ENCODE data around the gene NR3C1. TPM values are rescaled to one million over a fixed set of nuclear protein-coding genes. Genes with fewer than 3 reads are reported as not detected.

The NR3C1 gene
- total RNA-seq, 2 experiments from 2014 or later = 54.9 to 55.5 TPM

DNA sequence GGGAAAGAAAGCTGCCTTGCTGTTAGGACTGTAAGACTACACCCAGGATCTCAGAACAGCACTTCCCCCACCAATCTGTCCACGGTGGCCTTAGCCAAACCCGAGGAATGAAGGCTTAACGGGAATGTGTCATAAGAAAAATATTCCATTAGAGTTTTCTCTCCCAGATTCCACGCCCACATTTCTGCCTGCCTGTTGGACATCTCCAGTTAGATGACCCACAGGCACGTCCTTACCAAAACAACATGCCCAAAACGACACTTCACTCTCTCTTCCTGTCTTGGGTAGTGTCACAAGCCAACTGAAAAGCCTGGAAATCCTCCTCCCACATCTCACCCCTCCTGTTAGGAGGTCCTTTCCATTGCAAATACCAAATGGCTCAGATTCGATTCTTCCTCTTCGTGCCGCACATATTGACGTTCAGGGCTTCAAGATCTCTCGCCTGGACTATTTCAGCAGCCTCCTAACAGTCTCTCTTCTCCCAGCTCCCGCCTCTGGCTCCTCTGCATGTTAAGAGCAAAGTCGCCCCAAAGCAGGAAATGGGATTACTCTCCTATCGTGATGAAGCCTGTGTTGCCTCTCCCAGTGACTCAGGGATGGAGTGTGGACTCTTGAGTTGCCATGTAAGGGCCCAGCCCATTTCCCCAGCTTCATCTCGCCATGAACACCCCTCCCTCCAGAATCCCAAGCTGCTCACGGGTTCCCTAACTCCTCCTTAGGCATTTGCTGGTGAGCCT is 159.3 kb downstream of the NR3C1 start:
- H3K9me3 Mint-ChIP-seq (ENCODE audit: insufficient read depth) = no peaks in the 10 kb centered on the region
- ATAC-seq (no peak), DNase-seq (no peak)
- H3K4me3 Mint-ChIP-seq = no peak overlapping the region
- ChIA-PET CTCF (no interaction called here), POLR2A (no interaction called here)
- peaks cover 2% of the 10 kb centered on the region for H3K27me3 Mint-ChIP-seq (ENCODE audit: low read depth)
- no peaks in the 10 kb centered on the region for H3K4me1 Mint-ChIP-seq (ENCODE audit: low read depth)
- no peaks in the 10 kb centered on the region for H3K36me3 Mint-ChIP-seq (ENCODE audit: low read depth)
- H3K27ac Mint-ChIP-seq = no peak overlapping the region

GRCh38 chr5:143243103-143243502 is 160.4 kb downstream of the NR3C1 start:
- DNase-seq (no peak), ATAC-seq (no peak)
- Mint-ChIP-seq H3K9me3 (ENCODE audit: insufficient read depth) (no peaks in the 10 kb centered on the region), H3K27me3 (ENCODE audit: low read depth) (peaks cover 2% of the 10 kb centered on the region), H3K36me3 (ENCODE audit: low read depth) (no peaks in the 10 kb centered on the region), H3K4me1 (ENCODE audit: low read depth) (no peaks in the 10 kb centered on the region), H3K27ac (no peak overlapping the region), H3K4me3 (no peak overlapping the region)
- ChIA-PET POLR2A (no interaction called here), CTCF (no interaction called here)

DNA sequence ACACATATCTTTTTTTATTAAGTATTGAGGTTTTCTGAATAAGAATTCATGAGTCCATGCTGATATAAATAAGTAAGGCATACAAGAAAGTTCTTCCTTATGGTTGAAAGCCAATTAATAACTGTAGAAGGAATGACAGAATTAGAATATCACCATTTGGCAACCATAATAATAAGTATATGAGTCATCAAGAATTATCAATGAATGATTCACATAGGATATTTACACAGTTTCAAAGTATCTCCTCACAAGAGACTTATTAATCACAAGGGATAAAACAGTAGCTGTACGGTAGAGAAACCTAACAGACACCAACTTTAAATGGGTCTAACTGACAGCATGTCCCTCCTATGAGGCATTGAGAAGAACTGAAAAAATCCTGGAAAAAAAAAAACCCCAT is 161.6 kb downstream of the NR3C1 start:
- Mint-ChIP-seq H3K4me1 (ENCODE audit: low read depth) (no peaks in the 10 kb centered on the region), H3K36me3 (ENCODE audit: low read depth) (no peaks in the 10 kb centered on the region), H3K27me3 (ENCODE audit: low read depth) (no peaks in the 10 kb centered on the region), H3K4me3 (no peak overlapping the region), H3K27ac (no peak overlapping the region), H3K9me3 (ENCODE audit: insufficient read depth) (no peaks in the 10 kb centered on the region)
- ChIA-PET POLR2A (interaction anchor here (0.6 kb wide), 1 partner anchor 89 kb away, joined by 3 read pairs; no protein-coding TSS in a partner anchor), CTCF (no interaction called here)
- ATAC-seq (no peak), DNase-seq (no peak)

DNA sequence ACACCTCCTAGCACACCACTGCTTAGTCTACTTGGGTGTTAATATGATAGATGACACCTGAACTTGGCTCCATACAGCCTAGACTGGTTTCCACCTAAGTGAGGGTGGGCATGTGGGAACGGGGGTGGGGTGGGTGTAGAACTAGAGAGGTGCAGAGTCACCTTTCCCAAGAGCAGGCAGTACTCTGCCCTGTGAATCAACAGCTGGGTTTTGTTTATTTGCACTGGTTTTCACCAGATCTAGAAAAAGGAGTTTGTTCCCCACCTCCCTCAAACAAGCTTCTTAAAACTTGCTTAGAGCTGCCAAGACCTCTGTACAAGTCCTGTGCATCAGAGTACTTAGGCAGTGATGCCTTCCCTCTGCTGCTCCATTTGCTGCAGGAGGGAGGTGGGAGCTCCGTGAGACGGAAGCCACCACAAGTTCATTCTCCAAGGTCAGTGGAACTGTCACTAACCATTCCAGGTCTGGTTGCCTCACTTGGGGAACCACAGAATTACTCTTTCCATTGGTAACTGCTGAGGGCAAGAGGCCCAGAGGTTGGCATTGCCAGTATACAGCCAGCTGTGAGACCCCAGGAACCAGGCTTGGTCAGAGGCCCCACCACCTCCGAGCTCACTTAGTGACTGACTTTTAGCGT is 163.5 kb downstream of the NR3C1 start:
- Mint-ChIP-seq H3K9me3 (ENCODE audit: insufficient read depth) (no peaks in the 10 kb centered on the region), H3K36me3 (ENCODE audit: low read depth) (no peaks in the 10 kb centered on the region), H3K4me1 (ENCODE audit: low read depth) (no peaks in the 10 kb centered on the region), H3K27ac (no peak overlapping the region), H3K4me3 (no peak overlapping the region), H3K27me3 (ENCODE audit: low read depth) (no peaks in the 10 kb centered on the region)
- ATAC-seq (no peak), DNase-seq (no peak)
- CTCF ChIA-PET = no interaction called here
- POLR2A ChIA-PET = interaction anchor here (1.1 kb wide), 1 partner anchor 18 kb away, joined by 5 read pairs; no protein-coding TSS in a partner anchor

DNA sequence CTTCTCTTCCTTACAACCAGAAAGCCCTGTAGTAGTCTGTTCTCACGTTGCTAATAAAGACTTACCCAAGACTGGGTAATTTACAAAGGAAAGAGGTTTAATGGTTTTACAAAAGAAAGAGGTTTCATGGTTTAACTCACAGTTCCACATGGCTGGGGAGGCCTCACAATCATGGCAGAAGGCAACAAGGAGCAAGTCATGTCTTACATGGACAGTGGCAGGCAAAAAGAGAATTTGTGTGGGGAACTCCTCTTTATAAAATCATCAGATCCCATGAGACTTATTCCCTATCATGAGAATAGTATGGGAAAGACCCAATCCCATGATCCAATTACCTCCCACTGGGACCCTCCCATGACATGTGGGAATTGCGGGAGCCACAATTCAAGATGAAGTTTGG is 164.9 kb downstream of the NR3C1 start:
- no peaks in the 10 kb centered on the region for H3K36me3 Mint-ChIP-seq (ENCODE audit: low read depth)
- H3K4me3 Mint-ChIP-seq = no peak overlapping the region
- CTCF ChIA-PET = no interaction called here

GRCh38 chr5:143237664-143238063 is 165.8 kb downstream of the NR3C1 start:
- H3K36me3 Mint-ChIP-seq (ENCODE audit: low read depth) = no peaks in the 10 kb centered on the region
- H3K9me3 Mint-ChIP-seq (ENCODE audit: insufficient read depth) = no peaks in the 10 kb centered on the region
- ChIA-PET CTCF (no interaction called here), POLR2A (no interaction called here)
- H3K4me3 Mint-ChIP-seq = no peak overlapping the region
- DNase-seq = no peak
- ATAC-seq = no peak
- no peaks in the 10 kb centered on the region for H3K4me1 Mint-ChIP-seq (ENCODE audit: low read depth)
- H3K27me3 Mint-ChIP-seq (ENCODE audit: low read depth) = no peaks in the 10 kb centered on the region
- H3K27ac Mint-ChIP-seq = no peak overlapping the region

More for the DNA sequence above, 164.9 kb downstream of the NR3C1 start:
- ATAC-seq (no peak), DNase-seq (no peak)
- Mint-ChIP-seq H3K27me3 (ENCODE audit: low read depth) (no peaks in the 10 kb centered on the region), H3K4me1 (ENCODE audit: low read depth) (no peaks in the 10 kb centered on the region), H3K27ac (no peak overlapping the region), H3K9me3 (ENCODE audit: insufficient read depth) (no peaks in the 10 kb centered on the region)
- POLR2A ChIA-PET = no interaction called here

- ChIA-PET POLR2A (no interaction called here), CTCF (no interaction called here)
- H3K4me3 Mint-ChIP-seq = no peak overlapping the region
- no peaks in the 10 kb centered on the region for H3K9me3 Mint-ChIP-seq (ENCODE audit: insufficient read depth)
- ATAC-seq (no peak), DNase-seq (no peak)
- no peak overlapping the region for H3K27ac Mint-ChIP-seq
- no peaks in the 10 kb centered on the region for H3K4me1 Mint-ChIP-seq (ENCODE audit: low read depth)
- H3K36me3 Mint-ChIP-seq (ENCODE audit: low read depth) = no peaks in the 10 kb centered on the region
- no peaks in the 10 kb centered on the region for H3K27me3 Mint-ChIP-seq (ENCODE audit: low read depth)
Measured at GRCh38 chr5:143236682-143237081, 166.8 kb downstream of the NR3C1 start.

GRCh38 chr5:143235423-143235822 is 168.1 kb downstream of the NR3C1 start:
- no peak overlapping the region for H3K27ac Mint-ChIP-seq

DNA sequence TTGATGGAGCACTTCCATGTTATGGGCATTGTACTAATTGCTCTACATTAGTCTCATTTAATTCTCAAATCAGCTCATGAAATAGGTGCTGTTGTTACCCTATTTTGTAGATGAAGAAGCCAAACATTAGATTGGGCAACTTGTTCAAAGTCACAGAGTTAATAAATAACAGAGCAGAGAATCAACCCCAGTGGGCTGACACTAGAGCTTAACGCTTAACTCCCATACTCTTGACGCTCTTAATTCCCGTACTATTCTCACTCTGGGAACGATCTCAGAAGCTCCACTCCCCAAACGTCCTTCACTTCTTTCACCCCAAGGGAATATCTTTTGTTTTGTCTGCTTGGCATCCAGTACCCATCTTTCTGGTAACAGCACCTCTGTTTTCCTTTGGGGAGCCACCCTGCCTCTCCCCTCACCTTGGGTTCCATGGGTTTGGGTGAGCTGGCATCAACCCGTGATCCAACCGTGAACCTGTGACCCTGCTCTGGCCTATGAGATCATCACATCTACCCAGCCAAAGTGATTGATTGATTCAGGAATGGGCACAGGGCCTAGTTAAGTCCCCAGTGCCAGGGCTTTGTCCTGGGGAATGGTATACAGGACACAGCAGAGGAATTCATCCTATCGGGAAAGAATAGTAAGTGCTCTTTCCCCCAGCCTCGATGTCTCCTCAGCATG is 169.2 kb downstream of the NR3C1 start:
- ATAC-seq (no peak), DNase-seq (no peak)
- CTCF ChIA-PET = no interaction called here
- no peaks in the 10 kb centered on the region for H3K36me3 Mint-ChIP-seq (ENCODE audit: low read depth)
- no peaks in the 10 kb centered on the region for H3K9me3 Mint-ChIP-seq (ENCODE audit: insufficient read depth)
- H3K4me1 Mint-ChIP-seq (ENCODE audit: low read depth) = peaks cover 20% of the 10 kb centered on the region
- no peak overlapping the region for H3K27ac Mint-ChIP-seq
- no peaks in the 10 kb centered on the region for H3K27me3 Mint-ChIP-seq (ENCODE audit: low read depth)
- POLR2A ChIA-PET = no interaction called here
- no peak overlapping the region for H3K4me3 Mint-ChIP-seq

More at GRCh38 chr5:143235423-143235822, 168.1 kb downstream of the NR3C1 start:
- DNase-seq (no peak), ATAC-seq (no peak)
- POLR2A ChIA-PET = no interaction called here
- Mint-ChIP-seq H3K4me3 (no peak overlapping the region), H3K9me3 (ENCODE audit: insufficient read depth) (no peaks in the 10 kb centered on the region), H3K36me3 (ENCODE audit: low read depth) (no peaks in the 10 kb centered on the region), H3K4me1 (ENCODE audit: low read depth) (peaks cover 9% of the 10 kb centered on the region), H3K27me3 (ENCODE audit: low read depth) (no peaks in the 10 kb centered on the region)
- CTCF ChIA-PET = no interaction called here

GRCh38 chr5:143233031-143233430 is 170.5 kb downstream of the NR3C1 start:
- DNase-seq = no peak
- H3K27me3 Mint-ChIP-seq (ENCODE audit: low read depth) = no peaks in the 10 kb centered on the region
- H3K36me3 Mint-ChIP-seq (ENCODE audit: low read depth) = no peaks in the 10 kb centered on the region
- no peak for ATAC-seq
- POLR2A ChIA-PET = no interaction called here
- CTCF ChIA-PET = no interaction called here
- no peak overlapping the region for H3K4me3 Mint-ChIP-seq
- H3K9me3 Mint-ChIP-seq (ENCODE audit: insufficient read depth) = no peaks in the 10 kb centered on the region
- no peak overlapping the region for H3K27ac Mint-ChIP-seq
- peaks cover 27% of the 10 kb centered on the region for H3K4me1 Mint-ChIP-seq (ENCODE audit: low read depth)

- no peaks in the 10 kb centered on the region for H3K36me3 Mint-ChIP-seq (ENCODE audit: low read depth)
- no peak for DNase-seq
- no peak overlapping the region for H3K27ac Mint-ChIP-seq
- H3K4me1 Mint-ChIP-seq (ENCODE audit: low read depth) = peaks cover 27% of the 10 kb centered on the region
- ATAC-seq = no peak
- no peaks in the 10 kb centered on the region for H3K27me3 Mint-ChIP-seq (ENCODE audit: low read depth)
- POLR2A ChIA-PET = no interaction called here
- no peaks in the 10 kb centered on the region for H3K9me3 Mint-ChIP-seq (ENCODE audit: insufficient read depth)
- CTCF ChIA-PET = interaction anchor here (1.1 kb wide), 1 partner anchor 23 kb away, joined by 3 read pairs; no protein-coding TSS in a partner anchor
- no peak overlapping the region for H3K4me3 Mint-ChIP-seq
Measured at GRCh38 chr5:143231973-143232812, 171.3 kb downstream of the NR3C1 start.
